Stimulated activated CD8-positive, alpha-beta memory T cell treated with anti-CD3 and anti-CD28 coated beads, Interleukin-4, amount 100 ng/mL, for 4 hours (primary cell): Measurements from ENCODE around the gene UBA6.
"Not testable (repeated sequence)": the region's sequence is repeated elsewhere in the genome, so short reads cannot be mapped to it uniquely, and the experiment has no call there.

Source experiments
- DNase-seq, 2 donors: peaks; one replicate each; pipeline ENCODE4 v3.0.0-alpha.2; 2020; ENCODE audit warnings: low read depth in 2 of 2, low spot score in 1 of 2

Gene UBA6

DNA sequence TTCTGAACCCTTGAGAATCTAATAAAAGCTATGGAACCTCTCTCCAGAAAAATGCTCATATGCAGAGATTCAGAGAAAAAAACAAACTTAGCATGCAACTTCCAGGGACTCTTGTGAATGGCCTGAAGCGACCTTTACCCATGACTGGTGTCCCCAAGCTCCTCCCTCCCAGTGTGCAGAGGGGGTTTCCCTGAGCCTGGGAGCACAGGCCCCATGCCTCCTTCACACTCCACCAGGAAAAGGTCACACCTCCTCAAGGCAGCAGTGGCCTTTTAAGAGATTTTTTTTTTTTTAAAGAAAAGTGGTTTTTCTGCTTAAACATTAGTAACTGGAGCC lies 13.3 kb upstream of the UBA6 start:
- no peak for DNase-seq

- no peak for DNase-seq
Measured at GRCh38 chr4:67713529-67714247, 12.7 kb upstream of the UBA6 start.

GRCh38 chr4:67712650-67713528 lies 11.9 kb upstream of the UBA6 start:
- DNase-seq, result no peak

- no peak for DNase-seq
Measured at GRCh38 chr4:67712000-67712625, 11.2 kb upstream of the UBA6 start.

DNA sequence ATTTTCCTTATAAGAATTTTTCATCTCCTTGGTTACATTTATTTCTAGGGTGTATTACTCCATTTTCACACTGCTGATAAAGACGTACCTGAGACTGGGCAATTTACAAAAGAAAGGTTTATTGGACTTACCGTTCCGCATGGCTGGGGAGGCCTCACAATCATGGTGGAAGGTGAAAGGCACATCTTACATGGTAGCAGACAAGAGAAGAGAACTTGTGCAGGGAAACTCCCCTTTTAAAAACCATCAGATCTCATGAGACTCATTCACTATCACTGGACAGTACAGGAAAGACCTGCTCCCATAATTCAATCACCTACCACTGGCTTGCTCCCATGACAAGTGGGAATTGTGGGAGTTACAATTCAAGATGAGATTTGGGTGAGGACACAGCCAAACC lies 5.7 kb upstream of the UBA6 start:
- not testable (repeated sequence) for DNase-seq

DNA sequence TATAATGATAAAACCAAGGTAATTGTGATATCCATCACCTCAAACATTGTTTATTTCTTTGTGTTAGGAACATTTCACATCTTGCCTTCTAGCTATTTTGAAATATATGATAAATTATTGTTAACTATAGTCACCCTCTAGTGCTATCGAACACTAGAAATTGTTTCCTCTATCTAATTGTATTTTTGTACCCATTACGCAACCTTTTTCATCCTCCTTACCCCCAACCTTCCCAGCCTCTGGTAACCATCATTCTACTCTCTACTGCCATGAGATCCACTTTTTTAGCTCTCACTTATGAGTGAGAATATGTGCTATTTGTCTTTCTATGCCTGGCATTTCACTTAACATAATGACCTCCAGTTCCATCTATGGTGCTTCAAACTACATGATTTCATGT lies 3.9 kb upstream of the UBA6 start:
- DNase-seq, result no peak

- DNase-seq, result no peak
Measured at GRCh38 chr4:67702166-67702565, 1.2 kb upstream of the UBA6 start.

GRCh38 chr4:67701517-67701850 lies 529 bp upstream of the UBA6 start:
- DNase-seq, result no peak

DNA sequence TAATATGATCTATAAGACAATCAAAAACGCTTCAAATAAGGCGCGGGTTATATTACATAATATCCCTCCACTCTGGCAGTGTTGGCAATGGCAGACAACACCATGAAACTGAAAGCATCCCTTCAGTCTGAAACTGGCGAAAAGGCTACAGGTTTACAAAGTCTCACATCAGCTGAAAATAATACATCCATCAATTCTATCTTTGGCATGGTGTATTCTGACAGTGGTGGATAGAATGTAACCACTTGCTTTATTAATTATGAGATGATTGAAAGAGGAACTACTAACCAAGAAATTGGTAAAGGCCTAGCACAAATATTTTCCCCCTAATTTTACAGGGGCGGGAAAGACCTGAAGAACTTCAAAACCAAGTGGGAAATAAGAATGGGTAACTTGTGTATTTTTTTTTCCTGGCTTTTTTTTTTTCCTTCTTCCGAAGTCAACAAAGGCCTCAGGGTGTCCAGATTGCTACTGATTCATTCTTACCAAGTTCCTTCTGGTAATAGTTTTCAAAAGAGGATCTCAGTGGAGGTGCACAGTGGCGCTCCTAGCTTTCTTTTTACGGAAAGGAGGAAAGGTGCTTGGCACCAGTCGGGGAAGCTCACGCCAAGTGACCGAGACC lies 728 bp downstream of the UBA6 start:
- DNase-seq, result no peak

- DNase-seq, result no peak
Measured at GRCh38 chr4:67699603-67700002, 1.4 kb downstream of the UBA6 start.

DNA sequence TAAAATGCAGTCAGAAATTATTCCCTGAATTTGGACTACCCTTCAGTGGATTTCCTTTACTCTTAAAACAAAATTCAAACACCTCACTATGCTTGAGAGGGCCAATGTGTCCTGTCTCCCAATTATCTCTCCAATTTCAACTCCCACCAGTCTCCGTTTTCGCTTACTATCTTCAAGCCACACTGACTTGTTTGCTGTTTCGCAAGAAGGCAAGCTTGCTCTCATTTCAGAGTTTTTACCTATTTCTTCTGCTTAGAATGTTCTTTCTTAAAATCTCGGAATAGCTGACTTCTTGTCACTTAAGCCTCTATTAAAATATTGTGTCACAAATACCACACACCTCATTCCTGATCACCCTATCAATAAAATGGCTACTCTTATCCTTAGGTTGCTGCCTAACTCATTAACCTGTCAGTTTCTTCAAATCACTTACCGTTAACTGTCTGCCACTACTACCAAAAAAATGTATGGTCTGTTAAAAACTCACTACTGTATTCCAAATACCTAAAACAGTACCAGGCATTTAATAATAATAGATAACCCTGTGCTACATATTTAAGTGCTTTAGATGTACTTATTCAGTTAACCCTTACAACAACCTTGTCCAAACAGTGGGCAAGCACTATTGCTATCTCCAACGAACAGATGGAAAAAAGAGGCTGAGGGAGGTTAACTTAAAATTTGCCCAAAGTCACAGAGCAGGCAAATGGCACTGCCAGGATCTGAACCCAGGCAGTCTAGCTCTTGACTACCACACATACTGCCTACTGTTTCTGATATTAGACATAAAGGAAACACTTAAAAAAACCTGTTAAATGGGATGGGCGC lies 2.9 kb downstream of the UBA6 start:
- no peak for DNase-seq

- DNase-seq, result no peak
Measured at GRCh38 chr4:67696061-67696460, 4.9 kb downstream of the UBA6 start.

DNA sequence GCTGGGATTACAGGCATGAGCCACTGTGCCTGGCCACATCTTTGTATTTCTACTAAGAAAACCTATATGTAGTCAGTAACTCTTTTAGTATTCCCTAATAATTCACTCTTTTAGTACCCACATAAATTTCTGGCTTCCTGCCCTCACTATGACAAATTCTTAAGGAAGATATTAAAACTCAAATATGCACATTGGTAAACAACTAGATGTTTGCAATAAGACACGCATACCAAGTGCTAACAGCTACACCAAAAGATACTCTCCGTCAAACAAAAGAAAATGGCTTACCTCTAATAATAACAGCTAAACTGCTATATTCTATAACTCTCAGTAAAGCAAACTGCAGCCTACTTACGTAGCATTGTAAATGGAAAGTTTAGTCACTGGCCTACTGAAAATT lies 6.3 kb downstream of the UBA6 start:
- DNase-seq, result no peak

DNA sequence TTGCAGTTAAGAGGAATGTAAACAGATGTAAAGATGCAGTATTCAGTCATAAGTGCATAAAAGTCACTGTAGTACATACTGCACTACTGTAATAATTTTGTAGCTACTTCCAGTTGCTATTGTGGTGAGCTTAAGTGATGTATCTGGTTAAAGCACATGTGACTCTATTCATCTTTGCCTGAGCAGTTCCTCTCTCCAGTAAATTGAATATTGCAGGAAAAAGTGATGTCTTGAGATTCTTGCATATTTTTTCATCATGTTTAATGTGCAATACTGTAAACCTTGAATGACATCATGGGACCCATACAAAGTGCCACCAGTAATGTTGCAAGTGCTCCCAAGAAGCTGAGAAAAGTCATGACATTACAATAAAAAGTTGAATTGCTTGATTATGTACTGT lies 9.6 kb downstream of the UBA6 start:
- DNase-seq, result no peak

DNA sequence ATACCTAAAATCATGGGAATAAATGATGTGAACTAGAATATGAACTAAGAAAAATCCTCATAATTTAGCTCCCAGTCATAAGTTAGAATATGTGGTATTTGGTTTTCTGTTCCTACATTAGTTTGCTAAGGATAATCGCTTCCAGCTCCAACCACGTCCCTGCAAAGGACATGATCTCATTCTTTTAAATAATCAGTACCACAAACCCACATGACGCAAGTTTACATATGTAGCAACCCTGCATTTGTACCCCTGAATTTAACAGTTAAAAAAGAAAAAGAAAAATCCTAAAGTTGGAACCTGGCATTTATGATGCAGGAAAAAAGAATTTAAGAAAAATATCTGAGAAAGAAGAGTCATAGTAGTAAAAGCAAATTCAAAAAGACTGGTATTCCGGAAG lies 13.3 kb downstream of the UBA6 start:
- no peak for DNase-seq

- DNase-seq, result no peak
Measured at GRCh38 chr4:67685532-67685859, 15.5 kb downstream of the UBA6 start.

DNA sequence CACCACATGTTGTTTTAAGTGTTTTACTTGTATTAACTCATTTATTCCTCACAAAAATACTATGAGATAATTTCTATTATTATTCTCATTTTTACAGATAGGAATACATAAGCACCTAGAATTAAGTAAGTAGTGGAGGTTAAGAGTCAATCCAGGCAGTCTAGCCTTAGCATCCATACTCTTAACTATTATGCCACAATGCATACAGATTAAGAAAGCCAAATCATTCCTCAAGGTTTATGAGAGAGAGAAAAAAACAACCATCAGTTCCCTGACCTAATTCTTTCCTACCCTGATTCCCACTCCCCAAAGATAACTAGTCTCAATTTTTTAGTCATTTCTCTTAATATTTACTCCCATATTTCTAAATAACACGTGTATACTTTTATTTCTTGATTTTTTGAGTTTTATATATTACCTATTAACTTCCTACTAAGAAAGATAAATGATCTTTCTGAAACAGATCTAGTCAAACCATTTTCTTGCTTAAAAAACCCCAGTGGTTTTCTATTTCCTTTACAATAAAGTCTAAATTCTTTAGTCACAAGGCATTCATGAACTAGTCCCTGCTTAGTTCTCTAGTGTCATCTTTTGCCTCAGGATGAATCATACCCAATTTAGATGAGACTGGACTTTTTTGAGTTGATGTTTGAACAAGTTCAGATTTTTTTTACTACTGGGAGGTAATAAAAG lies 16.0 kb downstream of the UBA6 start:
- DNase-seq, result no peak

- no peak for DNase-seq
Measured at GRCh38 chr4:67682266-67682665, 18.7 kb downstream of the UBA6 start.

DNA sequence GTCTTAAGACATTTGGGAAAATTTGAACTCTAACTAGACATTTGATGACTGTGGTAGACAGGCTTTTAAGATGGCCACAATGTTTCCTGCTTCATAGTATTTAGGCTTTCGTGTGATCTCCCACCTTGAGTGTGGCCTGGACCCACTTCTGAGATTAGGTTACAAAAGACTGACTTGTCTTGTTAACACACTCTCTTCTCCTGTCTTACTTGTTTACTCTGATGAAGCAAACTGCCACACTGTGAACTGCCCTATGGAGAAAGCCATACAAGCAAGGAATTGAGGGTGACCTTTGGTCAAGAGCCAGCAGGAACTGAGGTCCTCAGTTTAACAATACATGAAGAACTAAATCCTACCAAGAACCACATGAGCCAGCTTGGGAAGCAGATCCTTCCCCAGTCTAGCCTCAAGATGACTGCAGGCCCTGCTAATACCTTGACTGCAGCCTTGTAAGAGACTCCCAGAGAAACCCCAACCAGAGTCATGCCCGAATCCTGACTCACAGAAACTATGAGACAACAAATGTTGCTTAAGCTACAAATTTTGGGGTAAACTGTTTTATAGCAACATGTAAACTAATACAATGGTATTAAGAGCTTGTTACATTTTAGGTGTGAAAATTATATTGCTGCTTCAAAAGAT lies 20.3 kb downstream of the UBA6 start:
- no peak for DNase-seq

- DNase-seq, result no peak
Measured at GRCh38 chr4:67678612-67679011, 22.3 kb downstream of the UBA6 start.
